Neural cell (in vitro differentiated cells): Measurements from ENCODE around the gene SMAD1. TPM values are rescaled to one million over a fixed set of nuclear protein-coding genes. Genes with fewer than 3 reads are reported as not detected.

Experiments
- H2AFZ ChIP-seq: fragments of 200-600, 300-800 bp; sonication (generic), shearing (Covaris generic); 2 replicates; pipeline ENCODE4 v1.6.0; 2014; ENCODE audit warnings: low read depth, mild to moderate bottlenecking, antibody characterized with exemption, low read length, moderate library complexity
- H3F3A ChIP-seq: fragments of 200-600 bp; shearing (Covaris generic); 2 replicates; pipeline ENCODE4 v1.6.1; 2016; ENCODE audit warnings: mild to moderate bottlenecking, moderate library complexity, mixed read lengths, antibody characterized with exemption, low read length; ENCODE audit not compliant: insufficient read depth, poor library complexity, severe bottlenecking
- H3K27ac ChIP-seq: fragments of 200-600, 300-800 bp; sonication (generic), shearing (Covaris generic); 2 replicates; pipeline ENCODE4 v1.5.1; 2014; ENCODE audit warnings: mild to moderate bottlenecking, low read length, moderate library complexity
- H3K27me3 ChIP-seq: fragments of 300-800, 200-600 bp; sonication (generic), shearing (Covaris generic); 2 replicates; pipeline ENCODE4 v1.6.0; 2014; ENCODE audit warnings: mild to moderate bottlenecking, low read depth, low read length, moderate library complexity; ENCODE audit not compliant: insufficient read depth
- H3K36me3 ChIP-seq: fragments of 300-800, 200-600 bp; sonication (generic), shearing (Covaris generic); 2 replicates; pipeline ENCODE4 v1.5.1; 2014; ENCODE audit warnings: mild to moderate bottlenecking, antibody characterized with exemption, low read length, moderate library complexity; ENCODE audit not compliant: insufficient read depth
- H3K4me2 ChIP-seq: fragments of 300-800, 200-600 bp; sonication (generic), shearing (Covaris generic); 2 replicates; pipeline ENCODE4 v1.6.0; 2014; ENCODE audit warnings: mild to moderate bottlenecking, low read length
- H3K4me3 ChIP-seq: fragments of 300-800, 200-600 bp; sonication (generic), shearing (Covaris generic); 2 replicates; pipeline ENCODE4 v1.5.1; 2014; ENCODE audit warnings: mild to moderate bottlenecking, low read length, moderate library complexity
- H3K79me2 ChIP-seq: fragments of 200-600 bp; shearing (Covaris generic); replicated peaks from 2 replicates; pipeline ENCODE4 v1.6.0; 2014; ENCODE audit warnings: mild to moderate bottlenecking, low read length, moderate library complexity; ENCODE audit not compliant: insufficient read depth
- H3K9ac ChIP-seq: fragments of 300-800, 200-600 bp; sonication (generic), shearing (Covaris generic); 2 replicates; pipeline ENCODE4 v1.6.1; 2016; ENCODE audit warnings: mild to moderate bottlenecking, low read length, mixed read lengths
- H3K9me2 ChIP-seq: fragments of 200-600 bp; shearing (Covaris generic); 2 replicates; pipeline ENCODE4 v1.6.1; 2016; ENCODE audit warnings: mild to moderate bottlenecking, low read length, mixed read lengths; ENCODE audit not compliant: insufficient read depth
- H3K9me3 ChIP-seq: fragments of 200-600, 300-800 bp; sonication (generic), shearing (Covaris generic); 2 replicates; pipeline ENCODE4 v1.6.1; 2016; ENCODE audit warnings: mild to moderate bottlenecking, mixed run types, low read length, moderate library complexity, mixed read lengths
- H4K20me1 ChIP-seq: fragments of 200-600 bp; shearing (Covaris generic); 2 replicates; pipeline ENCODE4 v1.6.1; 2016; ENCODE audit warnings: mild to moderate bottlenecking, mixed run types; ENCODE audit not compliant: insufficient read depth
- CTCF ChIP-seq: fragments of 450-650 bp; IDR thresholded peaks from 2 replicates; pipeline ENCODE4 v1.5.1; 2014; ENCODE audit warnings: antibody characterized with exemption, mild to moderate bottlenecking, moderate library complexity; ENCODE audit not compliant: poor library complexity, severe bottlenecking
- EP300 ChIP-seq: fragments of 450-650 bp; conservative IDR thresholded peaks from 2 replicates; pipeline ENCODE4 v1.6.1; 2014; ENCODE audit warnings: antibody characterized with exemption, mild to moderate bottlenecking, moderate library complexity; ENCODE audit not compliant: poor library complexity, severe bottlenecking
- EZH2 ChIP-seq: fragments of 200-600, 300-800 bp; shearing (Covaris generic), sonication (generic); IDR thresholded peaks from 2 replicates; pipeline ENCODE4 v1.6.1; 2014; ENCODE audit warnings: antibody characterized with exemption, low read length, borderline replicate concordance, mild to moderate bottlenecking; ENCODE audit not compliant: insufficient read depth, poor library complexity, severe bottlenecking
- MXI1 ChIP-seq: fragments of 450-650 bp; conservative IDR thresholded peaks from 2 replicates; pipeline ENCODE4 v1.6.1; 2014; ENCODE audit warnings: antibody characterized with exemption, mild to moderate bottlenecking; ENCODE audit not compliant: poor library complexity, severe bottlenecking
- POLR2AphosphoS5 ChIP-seq: IDR thresholded peaks from 2 replicates; pipeline ENCODE4 v1.6.1; 2012
- RAD21 ChIP-seq: fragments of 450-650 bp; conservative IDR thresholded peaks from 2 replicates; pipeline ENCODE4 v1.6.1; 2014; ENCODE audit warnings: antibody characterized with exemption, mild to moderate bottlenecking, moderate library complexity
- REST ChIP-seq: IDR thresholded peaks from 2 replicates; pipeline ENCODE4 v1.6.1; 2012; ENCODE audit warnings: borderline replicate concordance
- SMC3 ChIP-seq: fragments of 450-650 bp; conservative IDR thresholded peaks from 2 replicates; pipeline ENCODE4 v1.6.1; 2014; ENCODE audit warnings: antibody characterized with exemption, mild to moderate bottlenecking, moderate library complexity; ENCODE audit not compliant: poor library complexity
- TAF1 ChIP-seq: IDR thresholded peaks from 2 replicates; pipeline ENCODE4 v1.6.1; 2012; ENCODE audit warnings: low read depth
- polyA plus RNA-seq: library from polyadenylated mRNA; depleted of rRNA; stranded (reverse); fragments of >200 nt; gene quantifications from 2 replicates; pipeline ENCODE4 v1.2.3, GENCODE V29; 2014

The SMAD1 gene
- polyA plus RNA-seq, 1 donor from 2014 or later, result 31.7 TPM

- Histone ChIP-seq H3K79me2 (no peaks in the 10 kb centered on the region), H3K9me3 (no peaks in the 10 kb centered on the region), H3K4me3 (no peak overlapping the region), H3K36me3 (no peaks in the 10 kb centered on the region), H3K9ac (no peak overlapping the region), H3K27ac (no peak overlapping the region), H4K20me1 (no peaks in the 10 kb centered on the region), H3F3A (no peaks in the 10 kb centered on the region), H3K27me3 (no peaks in the 10 kb centered on the region), H3K4me2 (no peak overlapping the region), H2AFZ (no peak overlapping the region), H3K9me2 (no peaks in the 10 kb centered on the region)
- no peak for TF ChIP-seq RAD21
- TF ChIP-seq POLR2AphosphoS5, result no peak
- no peak for TF ChIP-seq CTCF
- TF ChIP-seq TAF1, result no peak
- no peak for TF ChIP-seq EZH2
- no peak for TF ChIP-seq MXI1
- no peak for TF ChIP-seq EP300
- TF ChIP-seq SMC3, result no peak
- no peak for TF ChIP-seq REST
These were observed 108.5 kb downstream of the SMAD1 start for GRCh38 chr4:145589916-145590702.

- no peaks in the 10 kb centered on the region for H3K36me3 ChIP-seq
- H2AFZ ChIP-seq, result no peak overlapping the region
These were observed 120.6 kb downstream of the SMAD1 start for GRCh38 chr4:145602129-145602760.

More at GRCh38 chr4:145602129-145602760, 120.6 kb downstream of the SMAD1 start:
- Histone ChIP-seq H3K4me2 (no peak overlapping the region), H3K9ac (no peak overlapping the region), H3F3A (no peaks in the 10 kb centered on the region), H3K9me3 (no peaks in the 10 kb centered on the region), H3K9me2 (no peaks in the 10 kb centered on the region), H3K4me3 (no peak overlapping the region), H3K27ac (no peak overlapping the region), H4K20me1 (no peaks in the 10 kb centered on the region), H3K79me2 (no peaks in the 10 kb centered on the region), H3K27me3 (no peaks in the 10 kb centered on the region)
- TF ChIP-seq CTCF (no peak), REST (no peak), EZH2 (no peak), SMC3 (no peak), RAD21 (no peak), MXI1 (no peak), EP300 (no peak), POLR2AphosphoS5 (no peak), TAF1 (no peak)
